Right lobe of liver (tissue), 4 donors: ENCODE data around the gene CORO6.

ENCODE experiments used
- POLR2A ChIP-seq: fragments of 450-650 bp; IDR thresholded peaks from one replicate; pipeline ENCODE4 v1.6.1; 2017; ENCODE audit warnings: antibody characterized with exemption, mild to moderate bottlenecking
- TF ChIP-seq, protein P1 (sequence below), 4 donors: fragments of 200-600 bp in 3 of 4; fragments of 450-650 bp in 1 of 4; IDR thresholded peaks; one replicate each; pipeline versions ENCODE4 v1.5.1 to v1.8.0; 2016 to 2022; ENCODE audit warnings: antibody characterized with exemption in 4 of 4, mild to moderate bottlenecking in 2 of 4
- donor health status: DM: no; HTN: no; CAD: no.
- donor health status: DM: no; HTN: no; CAD: no.
- donor health status: DM: no; HTN: yes; CAD: no.

DNA sequence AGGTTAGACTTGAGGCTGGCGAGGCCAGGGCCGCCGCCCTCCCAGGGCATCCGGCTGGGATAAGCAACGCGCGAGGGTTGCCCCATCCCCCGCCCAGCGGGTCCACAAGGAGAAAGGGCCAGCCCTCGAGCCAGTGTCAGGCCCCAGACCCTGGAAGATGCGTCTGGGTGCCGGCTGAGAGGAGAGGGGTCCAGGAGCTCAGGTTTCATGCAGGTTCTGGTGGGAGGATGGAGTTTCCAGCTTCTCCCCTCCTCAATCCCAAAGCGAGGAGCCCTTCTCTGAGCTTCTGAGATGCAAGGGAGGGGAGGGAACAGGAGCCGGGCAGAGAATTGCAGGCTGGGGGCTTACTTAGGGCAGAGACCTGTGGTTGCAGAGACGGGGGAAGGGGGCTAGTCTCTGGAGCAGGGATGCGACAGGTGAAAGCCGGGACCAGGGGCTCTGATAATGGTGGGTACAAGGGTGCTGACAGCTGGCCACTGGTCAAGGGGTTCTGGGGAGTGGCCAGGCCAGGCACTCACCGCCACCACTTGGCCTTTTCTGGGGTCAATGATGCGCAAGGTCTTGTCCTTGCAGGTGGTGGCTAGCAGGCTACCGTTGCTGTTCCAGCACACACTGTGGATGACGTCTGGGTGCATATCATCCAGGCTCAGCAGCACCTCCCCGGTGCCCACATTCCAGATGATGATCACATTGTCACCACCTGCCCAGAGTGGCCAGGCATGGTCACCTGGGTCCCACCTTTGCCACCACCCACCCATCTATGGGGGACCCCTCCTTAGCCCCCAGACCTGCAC lies 4.2 kb downstream of the CORO6 start:
- TF ChIP-seq, protein P1, sequence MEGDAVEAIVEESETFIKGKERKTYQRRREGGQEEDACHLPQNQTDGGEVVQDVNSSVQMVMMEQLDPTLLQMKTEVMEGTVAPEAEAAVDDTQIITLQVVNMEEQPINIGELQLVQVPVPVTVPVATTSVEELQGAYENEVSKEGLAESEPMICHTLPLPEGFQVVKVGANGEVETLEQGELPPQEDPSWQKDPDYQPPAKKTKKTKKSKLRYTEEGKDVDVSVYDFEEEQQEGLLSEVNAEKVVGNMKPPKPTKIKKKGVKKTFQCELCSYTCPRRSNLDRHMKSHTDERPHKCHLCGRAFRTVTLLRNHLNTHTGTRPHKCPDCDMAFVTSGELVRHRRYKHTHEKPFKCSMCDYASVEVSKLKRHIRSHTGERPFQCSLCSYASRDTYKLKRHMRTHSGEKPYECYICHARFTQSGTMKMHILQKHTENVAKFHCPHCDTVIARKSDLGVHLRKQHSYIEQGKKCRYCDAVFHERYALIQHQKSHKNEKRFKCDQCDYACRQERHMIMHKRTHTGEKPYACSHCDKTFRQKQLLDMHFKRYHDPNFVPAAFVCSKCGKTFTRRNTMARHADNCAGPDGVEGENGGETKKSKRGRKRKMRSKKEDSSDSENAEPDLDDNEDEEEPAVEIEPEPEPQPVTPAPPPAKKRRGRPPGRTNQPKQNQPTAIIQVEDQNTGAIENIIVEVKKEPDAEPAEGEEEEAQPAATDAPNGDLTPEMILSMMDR (IDR thresholded peaks at IDR 0.05), result peak in 2 of 4 donors; percentile 9 to 10
- no peak for TF ChIP-seq POLR2A
